AG09309 (cell line): ENCODE data around the gene POLE2.

Experiments used
- DNase-seq: peaks from one replicate; pipeline ENCODE4 v3.0.0-alpha.2; 2010; ENCODE audit warnings: low read depth
- H3K4me3 ChIP-seq: 2 replicates; pipeline ENCODE4 v1.5.1; 2011; ENCODE audit warnings: mild to moderate bottlenecking, low read depth, low read length, moderate library complexity; ENCODE audit not compliant: control insufficient read depth
- TF ChIP-seq, protein P1 (sequence below): IDR thresholded peaks from 2 replicates; pipeline ENCODE4 v1.5.1; 2011; ENCODE audit warnings: mild to moderate bottlenecking, low read depth, low read length, inconsistent platforms; ENCODE audit not compliant: insufficient read depth, control insufficient read depth; ENCODE audit errors: missing control alignments

Gene POLE2

GRCh38 chr14:49594347-49595091, 93.5 kb downstream of the POLE2 start:
- H3K4me3 ChIP-seq, result no peak overlapping the region
- TF ChIP-seq, protein P1, sequence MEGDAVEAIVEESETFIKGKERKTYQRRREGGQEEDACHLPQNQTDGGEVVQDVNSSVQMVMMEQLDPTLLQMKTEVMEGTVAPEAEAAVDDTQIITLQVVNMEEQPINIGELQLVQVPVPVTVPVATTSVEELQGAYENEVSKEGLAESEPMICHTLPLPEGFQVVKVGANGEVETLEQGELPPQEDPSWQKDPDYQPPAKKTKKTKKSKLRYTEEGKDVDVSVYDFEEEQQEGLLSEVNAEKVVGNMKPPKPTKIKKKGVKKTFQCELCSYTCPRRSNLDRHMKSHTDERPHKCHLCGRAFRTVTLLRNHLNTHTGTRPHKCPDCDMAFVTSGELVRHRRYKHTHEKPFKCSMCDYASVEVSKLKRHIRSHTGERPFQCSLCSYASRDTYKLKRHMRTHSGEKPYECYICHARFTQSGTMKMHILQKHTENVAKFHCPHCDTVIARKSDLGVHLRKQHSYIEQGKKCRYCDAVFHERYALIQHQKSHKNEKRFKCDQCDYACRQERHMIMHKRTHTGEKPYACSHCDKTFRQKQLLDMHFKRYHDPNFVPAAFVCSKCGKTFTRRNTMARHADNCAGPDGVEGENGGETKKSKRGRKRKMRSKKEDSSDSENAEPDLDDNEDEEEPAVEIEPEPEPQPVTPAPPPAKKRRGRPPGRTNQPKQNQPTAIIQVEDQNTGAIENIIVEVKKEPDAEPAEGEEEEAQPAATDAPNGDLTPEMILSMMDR, result no peak
- no peak for DNase-seq
